ENCODE data around the gene ATMIN.
A peak's percentile ranks its signal among the peaks of the same experiment; 100 is the strongest.

ATMIN gene

GRCh38 chr16:81088836-81089235, 53.2 kb downstream of the ATMIN start:
- DNase-seq (ENCODE audit: low read depth) = no peak
- TF ChIP-seq MYC (IDR thresholded peaks at IDR 0.05; ENCODE audit: low read depth, low read length) = no peak
- TF ChIP-seq, protein P1, sequence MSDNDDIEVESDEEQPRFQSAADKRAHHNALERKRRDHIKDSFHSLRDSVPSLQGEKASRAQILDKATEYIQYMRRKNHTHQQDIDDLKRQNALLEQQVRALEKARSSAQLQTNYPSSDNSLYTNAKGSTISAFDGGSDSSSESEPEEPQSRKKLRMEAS (IDR thresholded peaks at IDR 0.05; ENCODE audit: low read depth, low read length) = no peak
- no peak for TF ChIP-seq POLR2A (IDR thresholded peaks at IDR 0.05; ENCODE audit: extremely low read depth, insufficient read length)
- TF ChIP-seq CTCF (IDR thresholded peaks at IDR 0.05; ENCODE audit: low read depth, low read length) = no peak
- no peak overlapping the region for H3K4me3 ChIP-seq (ENCODE audit: low read depth, low read length)

DNA sequence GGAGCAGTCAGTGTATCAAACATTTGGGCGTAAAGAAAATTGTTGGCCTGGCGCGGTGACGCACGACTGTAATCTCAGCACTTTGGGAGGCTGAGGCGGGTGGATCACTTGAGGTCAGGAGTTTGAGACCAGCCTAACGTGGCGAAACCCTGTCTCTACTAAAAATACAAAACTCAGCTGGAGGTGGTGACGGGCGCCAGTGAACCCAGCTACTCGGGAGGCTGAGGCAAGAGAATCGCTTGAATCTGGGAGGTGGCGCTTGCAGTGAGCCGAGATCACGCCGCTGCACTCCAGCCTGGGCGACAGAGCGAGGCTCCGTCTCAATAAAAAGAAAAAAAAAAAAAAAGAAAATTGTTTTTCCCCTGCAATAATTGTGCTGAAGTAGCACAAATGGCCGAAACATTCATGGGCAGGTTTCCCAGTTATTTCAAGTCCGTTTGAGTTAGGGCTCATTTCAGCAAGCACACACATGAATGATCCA, 59.2 kb downstream of the ATMIN start:
- DNase-seq (ENCODE audit: low read depth) = peak; percentile 20
- TF ChIP-seq MYC (IDR thresholded peaks at IDR 0.05; ENCODE audit: low read depth, low read length) = no peak
- TF ChIP-seq POLR2A (IDR thresholded peaks at IDR 0.05; ENCODE audit: extremely low read depth, insufficient read length) = no peak
- TF ChIP-seq, protein P1 (IDR thresholded peaks at IDR 0.05; ENCODE audit: low read depth, low read length) = no peak
- no peak for TF ChIP-seq CTCF (IDR thresholded peaks at IDR 0.05; ENCODE audit: low read depth, low read length)
- H3K4me3 ChIP-seq (ENCODE audit: low read depth, low read length) = peak overlapping the region; percentile 89

DNA sequence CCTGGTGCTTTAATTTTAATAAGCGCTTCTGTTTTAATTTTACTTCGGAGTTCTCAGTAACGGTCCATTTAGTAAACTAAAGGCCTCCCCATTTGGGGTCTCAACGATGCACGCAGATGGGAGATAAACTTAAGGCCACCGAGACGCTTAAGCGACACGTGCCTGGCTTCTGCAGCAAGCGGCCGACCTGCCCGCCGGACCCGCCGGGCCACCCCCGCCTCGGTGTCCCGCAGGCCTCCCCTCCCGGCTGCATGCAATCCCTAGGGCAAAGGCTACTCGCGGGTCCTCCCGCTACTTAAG, 60.0 kb downstream of the ATMIN start:
- TF ChIP-seq CTCF (IDR thresholded peaks at IDR 0.05; ENCODE audit: low read depth, low read length) (no peak), POLR2A (IDR thresholded peaks at IDR 0.05; ENCODE audit: extremely low read depth, insufficient read length) (no peak), MYC (IDR thresholded peaks at IDR 0.05; ENCODE audit: low read depth, low read length) (no peak; the same call in 1 of the 2 replicates)
- TF ChIP-seq, protein P1 (IDR thresholded peaks at IDR 0.05; ENCODE audit: low read depth, low read length) = no peak
- H3K4me3 ChIP-seq (ENCODE audit: low read depth, low read length) = peak overlapping the region; percentile 89
- no peak for DNase-seq (ENCODE audit: low read depth)

DNA sequence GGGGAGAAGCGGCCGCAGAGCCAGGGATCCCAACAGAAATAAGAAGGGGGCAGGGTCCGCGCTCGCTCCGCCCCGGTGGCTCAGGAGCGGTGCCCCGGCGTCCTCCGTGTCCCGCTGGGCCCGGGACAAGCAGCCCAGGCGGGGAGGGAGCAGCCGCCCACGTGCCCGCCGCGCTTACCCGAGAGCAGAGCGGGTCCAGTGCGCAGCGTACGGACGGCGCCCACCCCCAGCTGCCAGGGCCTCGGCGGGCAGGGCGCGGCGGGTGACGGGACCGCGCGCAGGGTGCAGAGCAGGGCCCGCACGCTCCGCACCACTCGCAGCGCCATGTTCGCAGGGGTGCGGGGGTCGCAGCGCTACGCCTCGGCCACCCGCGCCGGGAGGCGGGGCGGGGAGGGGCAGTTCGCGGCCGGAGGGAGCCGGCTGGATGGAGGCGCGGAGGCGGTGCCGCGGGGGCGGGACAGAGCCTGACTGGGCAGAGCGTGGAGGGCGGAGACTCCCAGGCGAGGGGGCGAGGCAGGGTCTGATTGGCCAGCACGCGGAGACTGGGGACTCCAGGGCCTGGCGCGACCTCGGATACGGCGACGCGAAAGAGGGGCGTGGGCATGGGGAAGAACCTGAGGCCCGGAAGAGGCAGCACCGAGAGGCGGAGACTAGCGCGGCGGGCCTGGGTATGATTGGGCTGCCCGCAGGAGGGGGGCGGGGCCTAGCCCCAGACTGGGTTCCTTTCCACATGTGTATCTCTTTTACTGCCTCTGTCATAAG, 60.5 kb downstream of the ATMIN start, which contains the start of gene GCSH:
GCSH (minus strand) TSS at position 443 of the 762 bp plus-strand sequence; CDS start at position 326, 117 bp downstream.
- DNase-seq (ENCODE audit: low read depth) = peak; percentile 100
- TF ChIP-seq, protein P1 (IDR thresholded peaks at IDR 0.05; ENCODE audit: low read depth, low read length) = peak; percentile 23; the same call in 1 of the 2 replicates
- TF ChIP-seq POLR2A (IDR thresholded peaks at IDR 0.05; ENCODE audit: extremely low read depth, insufficient read length) (peak; percentile 58), MYC (IDR thresholded peaks at IDR 0.05; ENCODE audit: low read depth, low read length) (peak; percentile 55), CTCF (IDR thresholded peaks at IDR 0.05; ENCODE audit: low read depth, low read length) (no peak)
- H3K4me3 ChIP-seq (ENCODE audit: low read depth, low read length) = peak within 1 kb of the TSS; percentile 89

GRCh38 chr16:81096715-81097208, 61.1 kb downstream of the ATMIN start:
- TF ChIP-seq CTCF (IDR thresholded peaks at IDR 0.05; ENCODE audit: low read depth, low read length) = no peak
- TF ChIP-seq POLR2A (IDR thresholded peaks at IDR 0.05; ENCODE audit: extremely low read depth, insufficient read length) = no peak
- peak; percentile 0; the same call in 1 of the 2 replicates for TF ChIP-seq MYC (IDR thresholded peaks at IDR 0.05; ENCODE audit: low read depth, low read length)
- TF ChIP-seq, protein P1 (IDR thresholded peaks at IDR 0.05; ENCODE audit: low read depth, low read length) = no peak
- DNase-seq (ENCODE audit: low read depth) = no peak
- H3K4me3 ChIP-seq (ENCODE audit: low read depth, low read length) = peak overlapping the region; percentile 30

All from NB4 (cell line).